ENCODE data around the gene GALNT9. TPM values are rescaled to one million over a fixed set of nuclear protein-coding genes. Genes with fewer than 3 reads are reported as not detected.

GALNT9 gene
- total RNA-seq, 1 donor from 2014 or later = not detected

DNA sequence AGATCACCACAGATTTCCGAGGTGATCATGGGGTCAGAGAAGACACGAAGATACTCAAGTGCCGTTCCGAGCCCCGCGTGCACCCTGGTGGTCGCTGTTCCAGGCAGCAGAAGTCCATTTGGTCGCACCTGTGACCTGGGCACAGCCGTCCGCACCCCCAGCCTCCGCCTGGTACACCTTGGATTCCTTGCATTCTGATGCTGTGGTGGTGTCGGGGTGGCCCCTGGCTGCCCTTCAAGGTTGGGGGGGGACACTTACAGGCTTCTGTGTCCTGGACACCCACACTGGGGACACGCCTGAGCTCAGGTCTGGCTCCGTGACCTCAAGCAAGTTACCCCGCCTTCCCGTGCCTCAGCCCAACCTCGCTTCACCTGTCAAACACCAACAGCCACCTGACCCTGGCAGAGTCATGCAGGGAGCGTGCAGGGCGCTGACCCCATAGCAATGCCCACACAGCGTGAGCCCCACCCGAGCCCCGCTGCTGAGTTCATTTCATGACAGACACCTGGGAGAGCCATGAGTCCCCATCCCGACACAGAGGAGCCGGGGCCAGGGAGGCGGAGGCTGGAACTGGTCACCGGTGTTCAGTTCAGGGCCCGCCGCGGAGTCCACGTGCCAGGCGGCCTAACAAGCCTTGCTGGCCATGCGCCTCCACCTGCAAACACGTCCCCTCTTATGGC is 17.9 kb upstream of the GALNT9 start:
- H2AFZ ChIP-seq (replicated peaks) = no peak overlapping the region
- Mint-ChIP-seq H3K27ac (no peak overlapping the region), H3K4me1 (peaks cover 26% of the 10 kb centered on the region), H3K4me3 (no peak overlapping the region), H3K27me3 (ENCODE audit: insufficient read depth, low read depth) (peaks cover 29% of the 10 kb centered on the region), H3K36me3 (no peaks in the 10 kb centered on the region), H3K9me3 (peaks cover 4% of the 10 kb centered on the region)
- TF ChIP-seq EZH2 (IDR thresholded peaks at IDR 0.05) = no peak
- TF ChIP-seq, protein P1, sequence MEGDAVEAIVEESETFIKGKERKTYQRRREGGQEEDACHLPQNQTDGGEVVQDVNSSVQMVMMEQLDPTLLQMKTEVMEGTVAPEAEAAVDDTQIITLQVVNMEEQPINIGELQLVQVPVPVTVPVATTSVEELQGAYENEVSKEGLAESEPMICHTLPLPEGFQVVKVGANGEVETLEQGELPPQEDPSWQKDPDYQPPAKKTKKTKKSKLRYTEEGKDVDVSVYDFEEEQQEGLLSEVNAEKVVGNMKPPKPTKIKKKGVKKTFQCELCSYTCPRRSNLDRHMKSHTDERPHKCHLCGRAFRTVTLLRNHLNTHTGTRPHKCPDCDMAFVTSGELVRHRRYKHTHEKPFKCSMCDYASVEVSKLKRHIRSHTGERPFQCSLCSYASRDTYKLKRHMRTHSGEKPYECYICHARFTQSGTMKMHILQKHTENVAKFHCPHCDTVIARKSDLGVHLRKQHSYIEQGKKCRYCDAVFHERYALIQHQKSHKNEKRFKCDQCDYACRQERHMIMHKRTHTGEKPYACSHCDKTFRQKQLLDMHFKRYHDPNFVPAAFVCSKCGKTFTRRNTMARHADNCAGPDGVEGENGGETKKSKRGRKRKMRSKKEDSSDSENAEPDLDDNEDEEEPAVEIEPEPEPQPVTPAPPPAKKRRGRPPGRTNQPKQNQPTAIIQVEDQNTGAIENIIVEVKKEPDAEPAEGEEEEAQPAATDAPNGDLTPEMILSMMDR (IDR thresholded peaks at IDR 0.05) = no peak
- H3K27ac ChIP-seq = no peak overlapping the region
- no peak overlapping the region for H3K4me2 ChIP-seq
- peaks cover 8% of the 10 kb centered on the region for H3K4me1 ChIP-seq
- H3K79me2 ChIP-seq (ENCODE audit: low read depth) = no peaks in the 10 kb centered on the region
- H3K27me3 ChIP-seq = peaks cover 28% of the 10 kb centered on the region
- H3K4me3 ChIP-seq = no peak overlapping the region
- H3K9ac ChIP-seq = no peak overlapping the region
- peaks cover 6% of the 10 kb centered on the region for H3F3A ChIP-seq (ENCODE audit: low read depth)
- no peaks in the 10 kb centered on the region for H3K36me3 ChIP-seq
- no peaks in the 10 kb centered on the region for H3K9me3 ChIP-seq (ENCODE audit: low read depth)
- H4K20me1 ChIP-seq (ENCODE audit: low read depth) = no peaks in the 10 kb centered on the region
- DNase-seq (ENCODE audit: low spot score) = no peak

DNA sequence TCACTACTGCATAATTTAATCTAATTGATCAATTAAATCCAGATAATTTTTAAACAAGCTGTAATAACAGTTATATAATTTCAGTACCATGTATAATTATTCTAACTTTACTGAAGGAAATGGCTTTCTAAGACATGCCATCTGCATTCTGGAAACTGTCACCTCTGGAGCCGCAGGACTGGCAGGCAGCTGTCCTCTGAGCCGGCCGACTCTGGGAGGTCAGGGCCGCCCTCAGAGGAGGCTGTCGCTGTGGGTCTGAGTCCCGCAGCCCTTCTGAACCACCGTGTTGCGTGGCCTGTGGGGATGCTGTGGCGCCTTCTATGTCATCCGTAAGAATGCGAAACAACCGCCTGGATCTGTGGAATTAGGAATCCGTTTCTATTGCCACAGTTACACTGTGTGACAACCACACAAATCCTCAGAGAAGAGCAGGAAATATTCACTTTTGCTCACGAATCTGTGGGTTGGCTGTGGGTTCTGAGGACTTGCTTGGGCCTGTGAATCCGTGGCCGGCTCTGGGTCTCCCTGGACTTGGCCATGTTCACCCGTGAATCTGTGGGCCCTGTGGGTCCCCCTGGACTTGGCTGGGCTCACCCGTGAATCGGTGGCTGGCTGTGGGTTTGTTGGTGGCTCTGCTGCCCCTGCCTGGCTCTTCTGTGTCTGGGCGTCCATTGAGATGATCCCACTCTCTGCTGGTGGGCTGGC is 17.2 kb upstream of the GALNT9 start:
- H3K27me3 ChIP-seq = peaks cover 29% of the 10 kb centered on the region
- no peak for DNase-seq (ENCODE audit: low spot score)
- H3K4me3 ChIP-seq = no peak overlapping the region
- Mint-ChIP-seq H3K4me3 (no peak overlapping the region), H3K4me1 (peaks cover 27% of the 10 kb centered on the region), H3K27ac (peak overlapping the region; percentile 44), H3K27me3 (ENCODE audit: insufficient read depth, low read depth) (peaks cover 27% of the 10 kb centered on the region), H3K9me3 (peaks cover 3% of the 10 kb centered on the region), H3K36me3 (no peaks in the 10 kb centered on the region)
- H3K36me3 ChIP-seq = no peaks in the 10 kb centered on the region
- peaks cover 6% of the 10 kb centered on the region for H3F3A ChIP-seq (ENCODE audit: low read depth)
- no peak for TF ChIP-seq EZH2 (IDR thresholded peaks at IDR 0.05)
- TF ChIP-seq, protein P1 (IDR thresholded peaks at IDR 0.05) = no peak
- no peak for TF ChIP-seq EZH2phosphoT487 (IDR thresholded peaks at IDR 0.05)
- H3K79me2 ChIP-seq (ENCODE audit: low read depth) = no peaks in the 10 kb centered on the region
- no peaks in the 10 kb centered on the region for H3K9me3 ChIP-seq (ENCODE audit: low read depth)
- no peak overlapping the region for H3K27ac ChIP-seq
- no peaks in the 10 kb centered on the region for H4K20me1 ChIP-seq (ENCODE audit: low read depth)
- H2AFZ ChIP-seq (replicated peaks) = no peak overlapping the region
- peaks cover 8% of the 10 kb centered on the region for H3K4me1 ChIP-seq
- no peak overlapping the region for H3K9ac ChIP-seq
- no peak overlapping the region for H3K4me2 ChIP-seq

DNA sequence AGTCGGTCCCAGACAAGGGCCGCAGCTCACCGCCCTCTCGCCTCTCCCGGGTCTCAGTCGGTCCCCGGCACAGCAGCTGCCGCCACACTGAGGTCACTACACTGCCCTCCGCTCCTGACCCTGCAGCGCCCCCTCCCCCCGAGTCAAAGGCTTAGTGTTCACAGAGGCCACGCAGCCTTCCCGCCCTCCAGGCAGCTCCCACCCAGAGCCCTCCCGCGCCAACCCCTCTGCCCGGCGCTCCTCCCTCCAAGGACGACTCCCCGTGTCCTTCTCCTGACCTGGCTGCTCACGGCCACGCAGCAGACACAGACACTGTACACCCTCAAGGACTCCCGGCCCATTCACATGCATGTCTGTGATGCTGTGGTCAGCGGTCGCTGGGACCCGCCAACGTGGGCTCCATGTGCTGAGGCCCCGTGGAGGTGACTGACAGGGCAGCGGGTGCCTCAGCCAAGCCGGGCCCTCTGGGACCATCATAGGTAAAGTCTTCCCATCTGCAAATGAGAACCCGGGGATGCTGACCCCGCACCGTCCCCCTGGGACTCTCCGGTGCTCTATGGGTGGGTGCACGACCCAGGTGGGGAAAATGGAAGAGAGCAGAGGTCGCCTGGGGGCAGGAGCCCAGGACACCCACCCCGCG is 16.3 kb upstream of the GALNT9 start:
- Histone ChIP-seq H3K27me3 (peaks cover 36% of the 10 kb centered on the region), H3K4me2 (no peak overlapping the region), H4K20me1 (ENCODE audit: low read depth) (no peaks in the 10 kb centered on the region), H3K4me3 (no peak overlapping the region), H3K9me3 (ENCODE audit: low read depth) (no peaks in the 10 kb centered on the region), H3K27ac (no peak overlapping the region), H3K4me1 (peaks cover 8% of the 10 kb centered on the region), H3K36me3 (no peaks in the 10 kb centered on the region), H3F3A (ENCODE audit: low read depth) (peaks cover 6% of the 10 kb centered on the region), H3K79me2 (ENCODE audit: low read depth) (no peaks in the 10 kb centered on the region), H3K9ac (no peak overlapping the region), H2AFZ (replicated peaks) (no peak overlapping the region)
- Mint-ChIP-seq H3K36me3 (no peaks in the 10 kb centered on the region), H3K9me3 (peaks cover 4% of the 10 kb centered on the region), H3K27ac (peak overlapping the region; percentile 44), H3K27me3 (ENCODE audit: insufficient read depth, low read depth) (peaks cover 25% of the 10 kb centered on the region), H3K4me3 (no peak overlapping the region), H3K4me1 (peaks cover 30% of the 10 kb centered on the region)
- DNase-seq (ENCODE audit: low spot score) = peak; percentile 27
- TF ChIP-seq EZH2phosphoT487 (IDR thresholded peaks at IDR 0.05) (no peak), EZH2 (IDR thresholded peaks at IDR 0.05) (no peak)
- TF ChIP-seq, protein P1 (IDR thresholded peaks at IDR 0.05) = no peak
